ENCODE data around the gene BRD4. TPM values are rescaled to one million over a fixed set of nuclear protein-coding genes. Genes with fewer than 3 reads are reported as not detected.

BRD4 gene
- total RNA-seq, 1 experiment from 2014 or later, result 41.4 TPM

DNA sequence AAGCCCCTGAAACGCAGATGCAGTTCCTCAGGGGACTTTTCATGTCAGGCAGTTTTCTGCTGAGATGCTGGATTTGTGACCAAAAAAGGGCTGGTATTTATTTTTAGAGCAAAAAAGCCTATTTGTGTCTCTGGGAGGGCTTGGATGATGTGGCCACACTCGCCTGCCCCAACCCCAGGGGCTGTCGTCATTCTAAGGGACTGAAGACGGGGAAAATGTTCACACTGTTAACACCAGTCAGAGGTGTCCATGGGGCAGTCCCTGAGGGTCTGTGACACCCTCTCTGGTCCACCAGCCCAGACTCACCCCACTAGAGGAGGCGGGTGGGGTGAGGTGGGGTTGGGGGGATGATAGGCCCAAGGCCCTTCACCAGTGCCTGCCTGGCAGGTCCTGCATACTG, 84.2 kb downstream of the BRD4 start:
- Histone ChIP-seq H3K4me1 (ENCODE audit: low read length) (no peaks in the 10 kb centered on the region), H4K20me1 (ENCODE audit: insufficient read depth, low read depth, low read length) (peaks cover 23% of the 10 kb centered on the region; the same call in 1 of the 2 replicates), H3K27me3 (ENCODE audit: low read length) (no peaks in the 10 kb centered on the region), H2AFZ (ENCODE audit: low read length) (no peak overlapping the region), H3K9me3 (ENCODE audit: low read length) (no peaks in the 10 kb centered on the region), H3K9me2 (replicated peaks; ENCODE audit: insufficient read depth, low read length) (no peaks in the 10 kb centered on the region), H3K4me2 (ENCODE audit: low read depth, low read length, poor library complexity, severe bottlenecking) (no peak overlapping the region), H3K79me2 (ENCODE audit: low read length) (peaks cover 18% of the 10 kb centered on the region; the same call in 1 of the 2 replicates), H3K27ac (ENCODE audit: low read length) (no peak overlapping the region), H3K4me3 (ENCODE audit: low read length) (no peak overlapping the region), H3K9ac (ENCODE audit: low read length) (no peak overlapping the region), H3K36me3 (ENCODE audit: insufficient read depth, low read length) (peaks cover 19% of the 10 kb centered on the region)
- DNase-seq, result no peak

GRCh38 chr19:15247107-15248014, 85.0 kb downstream of the BRD4 start:
- peaks cover 13% of the 10 kb centered on the region; the same call in 1 of the 2 replicates for H3K79me2 ChIP-seq (ENCODE audit: low read length)

GRCh38 chr19:15246198-15246481, 86.2 kb downstream of the BRD4 start:
- Histone ChIP-seq H3K9me2 (replicated peaks; ENCODE audit: insufficient read depth, low read length) (no peaks in the 10 kb centered on the region), H3K79me2 (ENCODE audit: low read length) (peaks cover 7% of the 10 kb centered on the region; the same call in 1 of the 2 replicates), H4K20me1 (ENCODE audit: insufficient read depth, low read depth, low read length) (peaks cover 12% of the 10 kb centered on the region; the same call in 1 of the 2 replicates), H3K9me3 (ENCODE audit: low read length) (no peaks in the 10 kb centered on the region), H3K9ac (ENCODE audit: low read length) (no peak overlapping the region), H3K27me3 (ENCODE audit: low read length) (no peaks in the 10 kb centered on the region), H3K4me2 (ENCODE audit: low read depth, low read length, poor library complexity, severe bottlenecking) (no peak overlapping the region), H2AFZ (ENCODE audit: low read length) (no peak overlapping the region), H3K36me3 (ENCODE audit: insufficient read depth, low read length) (peaks cover 10% of the 10 kb centered on the region; the same call in 1 of the 2 replicates), H3K4me1 (ENCODE audit: low read length) (no peaks in the 10 kb centered on the region), H3K27ac (ENCODE audit: low read length) (no peak overlapping the region), H3K4me3 (ENCODE audit: low read length) (no peak overlapping the region)
- DNase-seq, result no peak

More at GRCh38 chr19:15247107-15248014, 85.0 kb downstream of the BRD4 start:
- Histone ChIP-seq H3K4me3 (ENCODE audit: low read length) (no peak overlapping the region), H3K4me1 (ENCODE audit: low read length) (no peaks in the 10 kb centered on the region), H3K27me3 (ENCODE audit: low read length) (no peaks in the 10 kb centered on the region), H3K4me2 (ENCODE audit: low read depth, low read length, poor library complexity, severe bottlenecking) (no peak overlapping the region), H3K9me3 (ENCODE audit: low read length) (no peaks in the 10 kb centered on the region), H4K20me1 (ENCODE audit: insufficient read depth, low read depth, low read length) (peaks cover 16% of the 10 kb centered on the region; the same call in 1 of the 2 replicates), H3K9ac (ENCODE audit: low read length) (no peak overlapping the region), H3K9me2 (replicated peaks; ENCODE audit: insufficient read depth, low read length) (no peaks in the 10 kb centered on the region), H3K36me3 (ENCODE audit: insufficient read depth, low read length) (peaks cover 14% of the 10 kb centered on the region), H3K27ac (ENCODE audit: low read length) (no peak overlapping the region), H2AFZ (ENCODE audit: low read length) (no peak overlapping the region)
- no peak for DNase-seq

DNA sequence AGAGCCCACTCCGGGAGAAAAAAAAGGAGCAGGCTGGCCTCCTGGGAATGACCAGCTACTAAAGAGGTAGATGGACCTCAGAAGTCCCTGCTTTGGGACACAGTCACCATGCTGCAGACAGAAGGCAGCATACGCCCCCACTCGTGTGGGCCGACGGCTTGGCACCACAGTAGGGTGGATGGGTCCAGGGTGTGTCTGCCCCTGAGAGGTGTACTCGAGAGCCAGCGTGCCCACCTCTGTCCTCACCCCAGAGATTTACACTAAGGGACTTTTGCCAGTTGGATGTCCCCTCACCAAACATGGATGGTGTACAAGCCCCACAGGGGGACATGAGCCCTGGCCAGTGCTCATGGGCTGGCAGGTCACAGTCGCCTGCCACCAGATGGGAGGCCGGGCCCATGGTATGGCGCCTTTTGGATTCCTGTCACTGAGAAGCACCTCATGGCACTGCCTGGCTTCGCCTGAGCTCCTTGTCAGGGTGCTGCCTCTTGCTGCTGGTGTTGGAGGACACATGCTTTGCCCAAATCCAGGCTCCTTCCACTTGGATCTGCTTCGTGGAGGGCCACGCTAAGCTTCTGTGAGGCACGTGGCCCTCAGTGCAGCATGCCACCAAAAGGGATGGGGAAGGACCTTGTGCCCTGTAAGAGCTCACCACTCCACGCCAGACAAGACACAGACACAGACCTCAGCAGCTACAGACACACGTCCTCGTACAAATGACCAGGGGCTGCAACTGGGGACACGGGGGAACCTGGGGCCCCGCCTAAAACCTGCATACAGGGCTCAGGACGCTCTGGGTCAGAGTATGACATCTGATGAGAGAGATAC, 86.8 kb downstream of the BRD4 start:
- Histone ChIP-seq H3K4me1 (ENCODE audit: low read length) (no peaks in the 10 kb centered on the region), H3K4me3 (ENCODE audit: low read length) (no peak overlapping the region), H2AFZ (ENCODE audit: low read length) (no peak overlapping the region), H3K36me3 (ENCODE audit: insufficient read depth, low read length) (peaks cover 10% of the 10 kb centered on the region; the same call in 1 of the 2 replicates), H3K9me2 (replicated peaks; ENCODE audit: insufficient read depth, low read length) (no peaks in the 10 kb centered on the region), H3K9ac (ENCODE audit: low read length) (no peak overlapping the region), H3K9me3 (ENCODE audit: low read length) (no peaks in the 10 kb centered on the region), H4K20me1 (ENCODE audit: insufficient read depth, low read depth, low read length) (peaks cover 7% of the 10 kb centered on the region; the same call in 1 of the 2 replicates), H3K79me2 (ENCODE audit: low read length) (peaks cover 4% of the 10 kb centered on the region; the same call in 1 of the 2 replicates), H3K27ac (ENCODE audit: low read length) (no peak overlapping the region), H3K4me2 (ENCODE audit: low read depth, low read length, poor library complexity, severe bottlenecking) (no peak overlapping the region), H3K27me3 (ENCODE audit: low read length) (no peaks in the 10 kb centered on the region)
- no peak for DNase-seq

- no peaks in the 10 kb centered on the region for H3K9me3 ChIP-seq (ENCODE audit: low read length)
- no peaks in the 10 kb centered on the region for H3K9me2 ChIP-seq (replicated peaks; ENCODE audit: insufficient read depth, low read length)
- H4K20me1 ChIP-seq (ENCODE audit: insufficient read depth, low read depth, low read length), result peaks cover 4% of the 10 kb centered on the region; the same call in 1 of the 2 replicates
- H2AFZ ChIP-seq (ENCODE audit: low read length), result no peak overlapping the region
- H3K79me2 ChIP-seq (ENCODE audit: low read length), result no peaks in the 10 kb centered on the region
- DNase-seq, result no peak
- H3K4me2 ChIP-seq (ENCODE audit: low read depth, low read length, poor library complexity, severe bottlenecking), result no peak overlapping the region
- no peak overlapping the region for H3K9ac ChIP-seq (ENCODE audit: low read length)
- H3K4me1 ChIP-seq (ENCODE audit: low read length), result no peaks in the 10 kb centered on the region
- H3K4me3 ChIP-seq (ENCODE audit: low read length), result no peak overlapping the region
- no peaks in the 10 kb centered on the region for H3K27me3 ChIP-seq (ENCODE audit: low read length)
- peaks cover 10% of the 10 kb centered on the region; the same call in 1 of the 2 replicates for H3K36me3 ChIP-seq (ENCODE audit: insufficient read depth, low read length)
- H3K27ac ChIP-seq (ENCODE audit: low read length), result no peak overlapping the region
Measured at GRCh38 chr19:15244808-15245207, 87.5 kb downstream of the BRD4 start.

GRCh38 chr19:15244106-15244803, 88.1 kb downstream of the BRD4 start:
- H3K9me3 ChIP-seq (ENCODE audit: low read length), result no peaks in the 10 kb centered on the region
- H4K20me1 ChIP-seq (ENCODE audit: insufficient read depth, low read depth, low read length), result peaks cover 8% of the 10 kb centered on the region; the same call in 1 of the 2 replicates
- H3K4me3 ChIP-seq (ENCODE audit: low read length), result no peak overlapping the region
- DNase-seq, result no peak
- H3K4me1 ChIP-seq (ENCODE audit: low read length), result no peaks in the 10 kb centered on the region
- H3K4me2 ChIP-seq (ENCODE audit: low read depth, low read length, poor library complexity, severe bottlenecking), result no peak overlapping the region
- H3K9me2 ChIP-seq (replicated peaks; ENCODE audit: insufficient read depth, low read length), result no peaks in the 10 kb centered on the region
- no peak overlapping the region for H3K9ac ChIP-seq (ENCODE audit: low read length)
- H3K27ac ChIP-seq (ENCODE audit: low read length), result no peak overlapping the region
- no peaks in the 10 kb centered on the region for H3K27me3 ChIP-seq (ENCODE audit: low read length)
- peaks cover 10% of the 10 kb centered on the region; the same call in 1 of the 2 replicates for H3K36me3 ChIP-seq (ENCODE audit: insufficient read depth, low read length)
- H3K79me2 ChIP-seq (ENCODE audit: low read length), result no peaks in the 10 kb centered on the region
- no peak overlapping the region for H2AFZ ChIP-seq (ENCODE audit: low read length)

GRCh38 chr19:15243236-15243957, 88.9 kb downstream of the BRD4 start:
- Histone ChIP-seq H3K9ac (ENCODE audit: low read length) (no peak overlapping the region), H3K9me3 (ENCODE audit: low read length) (no peaks in the 10 kb centered on the region), H3K4me1 (ENCODE audit: low read length) (no peaks in the 10 kb centered on the region), H3K4me2 (ENCODE audit: low read depth, low read length, poor library complexity, severe bottlenecking) (no peak overlapping the region), H3K79me2 (ENCODE audit: low read length) (no peaks in the 10 kb centered on the region), H3K4me3 (ENCODE audit: low read length) (no peak overlapping the region), H4K20me1 (ENCODE audit: insufficient read depth, low read depth, low read length) (peaks cover 8% of the 10 kb centered on the region; the same call in 1 of the 2 replicates), H3K27me3 (ENCODE audit: low read length) (no peaks in the 10 kb centered on the region), H3K36me3 (ENCODE audit: insufficient read depth, low read length) (peaks cover 6% of the 10 kb centered on the region; the same call in 1 of the 2 replicates), H3K27ac (ENCODE audit: low read length) (no peak overlapping the region), H2AFZ (ENCODE audit: low read length) (no peak overlapping the region), H3K9me2 (replicated peaks; ENCODE audit: insufficient read depth, low read length) (no peaks in the 10 kb centered on the region)
- no peak for DNase-seq

Measured in Karpas-422 (cell line).